Measurements from ENCODE around the gene CTDSPL.

- TF ChIP-seq EZH2 (IDR thresholded peaks at IDR 0.05; ENCODE audit: insufficient read depth, poor library complexity, severe bottlenecking) (no peak), EZH2phosphoT487 (IDR thresholded peaks at IDR 0.05; ENCODE audit: insufficient read depth, low read depth) (no peak)
These were observed 44.5 kb downstream of the CTDSPL start for GRCh38 chr3:37905987-37906674.
